ENCODE data around the gene CTPS1. TPM values are rescaled to one million over a fixed set of nuclear protein-coding genes. Genes with fewer than 3 reads are reported as not detected.

CTPS1 gene
- total RNA-seq, 1 experiment from 2014 or later, result 63.1 TPM

GRCh38 chr1:41032147-41032546, 52.7 kb downstream of the CTPS1 start:
- POLR2A ChIA-PET, result no interaction called here
- no peak for DNase-seq
- intact Hi-C loops (cut with micrococcal nuclease; ENCODE audit: unreplicated experiment), result no loop called here
- BruUV-seq (replicated peaks), result no TSS peak
- Histone ChIP-seq H3K4me1 (no peaks in the 10 kb centered on the region), H3K4me3 (ENCODE audit: low read depth, low read length) (no peak overlapping the region), H3K9me3 (no peaks in the 10 kb centered on the region), H3K27me3 (replicated peaks; ENCODE audit: control insufficient read depth, insufficient read depth, low read length) (no peaks in the 10 kb centered on the region), H3K36me3 (ENCODE audit: control insufficient read depth, insufficient read depth, low read length) (no peaks in the 10 kb centered on the region)
- TF ChIP-seq, protein P1, sequence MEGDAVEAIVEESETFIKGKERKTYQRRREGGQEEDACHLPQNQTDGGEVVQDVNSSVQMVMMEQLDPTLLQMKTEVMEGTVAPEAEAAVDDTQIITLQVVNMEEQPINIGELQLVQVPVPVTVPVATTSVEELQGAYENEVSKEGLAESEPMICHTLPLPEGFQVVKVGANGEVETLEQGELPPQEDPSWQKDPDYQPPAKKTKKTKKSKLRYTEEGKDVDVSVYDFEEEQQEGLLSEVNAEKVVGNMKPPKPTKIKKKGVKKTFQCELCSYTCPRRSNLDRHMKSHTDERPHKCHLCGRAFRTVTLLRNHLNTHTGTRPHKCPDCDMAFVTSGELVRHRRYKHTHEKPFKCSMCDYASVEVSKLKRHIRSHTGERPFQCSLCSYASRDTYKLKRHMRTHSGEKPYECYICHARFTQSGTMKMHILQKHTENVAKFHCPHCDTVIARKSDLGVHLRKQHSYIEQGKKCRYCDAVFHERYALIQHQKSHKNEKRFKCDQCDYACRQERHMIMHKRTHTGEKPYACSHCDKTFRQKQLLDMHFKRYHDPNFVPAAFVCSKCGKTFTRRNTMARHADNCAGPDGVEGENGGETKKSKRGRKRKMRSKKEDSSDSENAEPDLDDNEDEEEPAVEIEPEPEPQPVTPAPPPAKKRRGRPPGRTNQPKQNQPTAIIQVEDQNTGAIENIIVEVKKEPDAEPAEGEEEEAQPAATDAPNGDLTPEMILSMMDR (IDR thresholded peaks at IDR 0.05; ENCODE audit: insufficient read depth in 1 of 2, low read depth in 1 of 2, low read length in 1 of 2, severe bottlenecking in 1 of 2, unreplicated experiment in 1 of 2), result no peak
- Mint-ChIP-seq H3K27ac (ENCODE audit: unreplicated experiment) (no peak overlapping the region), H3K4me3 (ENCODE audit: unreplicated experiment) (no peak overlapping the region), H3K27me3 (ENCODE audit: insufficient read depth, unreplicated experiment) (no peaks in the 10 kb centered on the region), H3K9me3 (ENCODE audit: unreplicated experiment) (no peaks in the 10 kb centered on the region), H3K4me1 (ENCODE audit: low read depth, unreplicated experiment) (no peaks in the 10 kb centered on the region), H3K36me3 (ENCODE audit: insufficient read depth, unreplicated experiment) (peaks cover 24% of the 10 kb centered on the region)
- CTCF ChIA-PET, result interaction anchor here (0.7 kb wide), 1 partner anchor 99 kb away, joined by 4 read pairs; no protein-coding TSS in a partner anchor

DNA sequence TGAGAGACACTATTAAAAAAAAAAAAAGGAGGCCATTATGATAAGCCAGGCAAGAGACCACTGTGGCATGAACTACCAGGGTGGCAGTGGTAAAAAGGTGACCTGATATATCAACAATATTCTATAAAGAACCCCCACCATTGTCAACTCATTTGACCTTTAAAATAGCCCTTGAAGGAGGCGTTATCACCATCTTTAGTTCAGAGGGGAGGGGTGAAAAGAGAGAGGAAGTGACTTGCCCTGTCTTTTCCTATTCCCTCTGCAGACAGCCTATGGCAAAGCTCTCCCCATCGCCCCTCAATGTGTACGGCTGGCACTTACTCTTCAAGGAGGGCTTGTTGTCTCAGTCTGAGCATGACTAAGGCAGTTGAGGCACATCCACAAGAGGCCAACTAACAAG, 53.8 kb downstream of the CTPS1 start:
- no peak overlapping the region for H3K4me3 ChIP-seq (ENCODE audit: low read depth, low read length)
- no TSS peak for BruUV-seq (replicated peaks)

GRCh38 chr1:41037116-41037903, 57.8 kb downstream of the CTPS1 start:
- Histone ChIP-seq H3K36me3 (ENCODE audit: control insufficient read depth, insufficient read depth, low read length) (no peaks in the 10 kb centered on the region), H3K9me3 (no peaks in the 10 kb centered on the region), H3K4me3 (ENCODE audit: low read depth, low read length) (no peak overlapping the region), H3K27me3 (replicated peaks; ENCODE audit: control insufficient read depth, insufficient read depth, low read length) (no peaks in the 10 kb centered on the region), H3K4me1 (no peaks in the 10 kb centered on the region)
- no peaks in the 10 kb centered on the region for H3K9me3 Mint-ChIP-seq (ENCODE audit: unreplicated experiment)
- TF ChIP-seq, protein P1 (IDR thresholded peaks at IDR 0.05; ENCODE audit: insufficient read depth in 1 of 2, low read depth in 1 of 2, low read length in 1 of 2, severe bottlenecking in 1 of 2, unreplicated experiment in 1 of 2), result no peak
- peaks cover 10% of the 10 kb centered on the region for H3K36me3 Mint-ChIP-seq (ENCODE audit: insufficient read depth, unreplicated experiment)
- BruUV-seq (replicated peaks), result no TSS peak
- no peaks in the 10 kb centered on the region for H3K27me3 Mint-ChIP-seq (ENCODE audit: insufficient read depth, unreplicated experiment)
- ChIA-PET CTCF (no interaction called here), POLR2A (no interaction called here)
- no peaks in the 10 kb centered on the region for H3K4me1 Mint-ChIP-seq (ENCODE audit: low read depth, unreplicated experiment)
- no peak overlapping the region for H3K27ac Mint-ChIP-seq (ENCODE audit: unreplicated experiment)
- intact Hi-C loops (cut with micrococcal nuclease; ENCODE audit: unreplicated experiment), result no loop called here
- DNase-seq, result no peak
- H3K4me3 Mint-ChIP-seq (ENCODE audit: unreplicated experiment), result no peak overlapping the region

More for the DNA sequence above, 53.8 kb downstream of the CTPS1 start:
- H3K27me3 Mint-ChIP-seq (ENCODE audit: insufficient read depth, unreplicated experiment), result no peaks in the 10 kb centered on the region
- H3K9me3 Mint-ChIP-seq (ENCODE audit: unreplicated experiment), result no peaks in the 10 kb centered on the region
- no peaks in the 10 kb centered on the region for H3K4me1 Mint-ChIP-seq (ENCODE audit: low read depth, unreplicated experiment)
- peaks cover 19% of the 10 kb centered on the region for H3K36me3 Mint-ChIP-seq (ENCODE audit: insufficient read depth, unreplicated experiment)
- no peak for DNase-seq
- TF ChIP-seq, protein P1 (IDR thresholded peaks at IDR 0.05; ENCODE audit: insufficient read depth in 1 of 2, low read depth in 1 of 2, low read length in 1 of 2, severe bottlenecking in 1 of 2, unreplicated experiment in 1 of 2), result no peak
- intact Hi-C loops (cut with micrococcal nuclease; ENCODE audit: unreplicated experiment), result no loop called here
- no peaks in the 10 kb centered on the region for H3K27me3 ChIP-seq (replicated peaks; ENCODE audit: control insufficient read depth, insufficient read depth, low read length)
- ChIA-PET CTCF (interaction anchor here (0.6 kb wide), 1 partner anchor 254 kb away, joined by 7 read pairs; no protein-coding TSS in a partner anchor), POLR2A (no interaction called here)
- no peaks in the 10 kb centered on the region for H3K36me3 ChIP-seq (ENCODE audit: control insufficient read depth, insufficient read depth, low read length)
- no peak overlapping the region for H3K4me3 Mint-ChIP-seq (ENCODE audit: unreplicated experiment)
- no peak overlapping the region for H3K27ac Mint-ChIP-seq (ENCODE audit: unreplicated experiment)
- no peaks in the 10 kb centered on the region for H3K4me1 ChIP-seq
- no peaks in the 10 kb centered on the region for H3K9me3 ChIP-seq

Data from Caco-2 (cell line).